Ishikawa (cell line): ENCODE measurements around the gene PPP2R2C.

Experiments used
- EP300 ChIP-seq: IDR thresholded peaks from 2 replicates; pipeline ENCODE4 v1.6.1; 2012; ENCODE audit warnings: borderline replicate concordance
- RAD21 ChIP-seq: IDR thresholded peaks from 2 replicates; pipeline ENCODE4 v1.6.1; 2012; ENCODE audit warnings: low read depth
- TAF1 ChIP-seq: IDR thresholded peaks from 2 replicates; pipeline ENCODE4 v1.6.1; 2012; ENCODE audit warnings: low read depth, mild to moderate bottlenecking
- ZBTB7A ChIP-seq: IDR thresholded peaks from 2 replicates; pipeline ENCODE4 v1.6.1; 2012; ENCODE audit warnings: low read depth
- TF ChIP-seq, protein P1 (sequence below): IDR thresholded peaks from 2 replicates; pipeline ENCODE4 v1.6.1; 2012
- TF ChIP-seq, protein P2 (sequence below): IDR thresholded peaks from 2 replicates; pipeline ENCODE4 v1.6.1; 2012

DNA sequence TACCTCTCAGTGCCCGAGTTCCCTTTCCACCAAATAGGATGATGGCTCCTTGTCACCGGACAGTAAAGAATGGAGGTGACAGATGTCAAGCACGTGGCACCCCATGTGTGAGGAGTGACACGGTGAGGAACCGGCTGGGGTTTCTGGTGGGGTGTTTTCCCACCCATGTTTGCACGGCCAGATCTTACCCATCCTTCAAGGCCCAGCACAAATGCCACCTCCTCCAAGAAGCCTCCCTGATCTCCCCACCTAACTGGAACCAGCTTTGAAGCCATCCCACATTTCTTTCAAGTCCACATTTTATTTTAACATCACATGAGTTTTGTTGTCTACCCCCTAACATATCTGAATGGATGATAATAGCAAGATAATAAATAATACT, 139.8 kb downstream of the PPP2R2C start:
- TF ChIP-seq EP300 (no peak), ZBTB7A (no peak), RAD21 (no peak), TAF1 (no peak)
- TF ChIP-seq, protein P1, sequence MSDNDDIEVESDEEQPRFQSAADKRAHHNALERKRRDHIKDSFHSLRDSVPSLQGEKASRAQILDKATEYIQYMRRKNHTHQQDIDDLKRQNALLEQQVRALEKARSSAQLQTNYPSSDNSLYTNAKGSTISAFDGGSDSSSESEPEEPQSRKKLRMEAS = no peak
- TF ChIP-seq, protein P2, sequence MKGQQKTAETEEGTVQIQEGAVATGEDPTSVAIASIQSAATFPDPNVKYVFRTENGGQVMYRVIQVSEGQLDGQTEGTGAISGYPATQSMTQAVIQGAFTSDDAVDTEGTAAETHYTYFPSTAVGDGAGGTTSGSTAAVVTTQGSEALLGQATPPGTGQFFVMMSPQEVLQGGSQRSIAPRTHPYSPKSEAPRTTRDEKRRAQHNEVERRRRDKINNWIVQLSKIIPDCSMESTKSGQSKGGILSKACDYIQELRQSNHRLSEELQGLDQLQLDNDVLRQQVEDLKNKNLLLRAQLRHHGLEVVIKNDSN = no peak
